ENCODE measurements around the gene KLHL29.

DNA sequence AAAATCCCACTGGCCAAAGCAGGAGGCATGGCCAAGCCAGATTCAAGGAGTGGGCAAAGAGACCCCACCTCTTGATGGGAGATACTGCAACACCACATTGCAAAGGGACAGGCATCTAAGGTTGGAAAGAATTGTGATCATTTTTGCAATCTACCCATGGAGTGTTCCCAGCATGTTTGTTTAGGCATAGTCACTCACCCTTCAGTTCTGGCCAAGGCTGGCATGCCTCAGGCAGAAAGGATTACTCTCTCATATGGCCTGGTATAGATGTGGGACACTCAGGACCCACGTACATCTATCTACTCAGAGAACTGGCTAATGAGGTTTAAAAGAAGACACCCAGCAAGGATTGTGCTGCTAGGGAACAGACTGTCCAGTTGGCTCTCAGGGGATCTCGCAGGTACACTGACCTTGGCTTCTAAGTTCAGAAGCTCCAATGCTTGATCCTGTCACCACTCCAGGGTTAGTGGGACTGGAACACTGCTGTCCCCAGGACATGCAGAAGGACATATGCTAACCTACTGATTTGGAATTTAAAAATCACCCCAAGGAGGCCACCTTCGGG, 183.7 kb downstream of the KLHL29 start:
- TF ChIP-seq POLR2A (IDR thresholded peaks at IDR 0.05), result no peak
- TF ChIP-seq, protein P1, sequence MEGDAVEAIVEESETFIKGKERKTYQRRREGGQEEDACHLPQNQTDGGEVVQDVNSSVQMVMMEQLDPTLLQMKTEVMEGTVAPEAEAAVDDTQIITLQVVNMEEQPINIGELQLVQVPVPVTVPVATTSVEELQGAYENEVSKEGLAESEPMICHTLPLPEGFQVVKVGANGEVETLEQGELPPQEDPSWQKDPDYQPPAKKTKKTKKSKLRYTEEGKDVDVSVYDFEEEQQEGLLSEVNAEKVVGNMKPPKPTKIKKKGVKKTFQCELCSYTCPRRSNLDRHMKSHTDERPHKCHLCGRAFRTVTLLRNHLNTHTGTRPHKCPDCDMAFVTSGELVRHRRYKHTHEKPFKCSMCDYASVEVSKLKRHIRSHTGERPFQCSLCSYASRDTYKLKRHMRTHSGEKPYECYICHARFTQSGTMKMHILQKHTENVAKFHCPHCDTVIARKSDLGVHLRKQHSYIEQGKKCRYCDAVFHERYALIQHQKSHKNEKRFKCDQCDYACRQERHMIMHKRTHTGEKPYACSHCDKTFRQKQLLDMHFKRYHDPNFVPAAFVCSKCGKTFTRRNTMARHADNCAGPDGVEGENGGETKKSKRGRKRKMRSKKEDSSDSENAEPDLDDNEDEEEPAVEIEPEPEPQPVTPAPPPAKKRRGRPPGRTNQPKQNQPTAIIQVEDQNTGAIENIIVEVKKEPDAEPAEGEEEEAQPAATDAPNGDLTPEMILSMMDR (IDR thresholded peaks at IDR 0.05), result no peak
